ENCODE measurements around the gene ZNF513. TPM values are rescaled to one million over a fixed set of nuclear protein-coding genes. Genes with fewer than 3 reads are reported as not detected.
"Not testable (repeated sequence)": the region's sequence is repeated elsewhere in the genome, so short reads cannot be mapped to it uniquely, and the experiment has no call there.

The ZNF513 gene
- total RNA-seq, 1 experiment from 2014 or later, result 19.2 TPM

GRCh38 chr2:27353762-27354596, 26.6 kb downstream of the ZNF513 start:
- no TSS peak for BruUV-seq (replicated peaks)
- Mint-ChIP-seq H3K9me3 (ENCODE audit: unreplicated experiment) (no peaks in the 10 kb centered on the region), H3K4me1 (ENCODE audit: low read depth, unreplicated experiment) (peaks cover 8% of the 10 kb centered on the region), H3K27me3 (ENCODE audit: insufficient read depth, unreplicated experiment) (no peaks in the 10 kb centered on the region), H3K27ac (ENCODE audit: unreplicated experiment) (no peak overlapping the region), H3K4me3 (ENCODE audit: unreplicated experiment) (peak overlapping the region; percentile 44), H3K36me3 (ENCODE audit: insufficient read depth, unreplicated experiment) (peaks cover 33% of the 10 kb centered on the region)
- Histone ChIP-seq H3K27me3 (replicated peaks; ENCODE audit: control insufficient read depth, insufficient read depth, low read length) (no peaks in the 10 kb centered on the region), H3K9me3 (no peaks in the 10 kb centered on the region), H3K36me3 (ENCODE audit: control insufficient read depth, insufficient read depth, low read length) (no peaks in the 10 kb centered on the region), H3K4me3 (ENCODE audit: low read depth, low read length) (no peak overlapping the region), H3K4me1 (peaks cover 24% of the 10 kb centered on the region)
- DNase-seq, result peak in 1 of 2 experiments; percentile 44
- intact Hi-C loops (cut with micrococcal nuclease; ENCODE audit: unreplicated experiment), result no loop called here
- no peak for TF ChIP-seq CTCF (IDR thresholded peaks at IDR 0.05; ENCODE audit: insufficient read depth in 1 of 2, low read depth in 1 of 2, low read length in 1 of 2, severe bottlenecking in 1 of 2, unreplicated experiment in 1 of 2)
- ChIA-PET POLR2A (interaction anchor here (0.6 to 1.0 kb wide), 4 partner anchors 10 to 75 kb away, joined by 3 to 4 read pairs (median 3); partner anchors contain the start of gene ZNF513), CTCF (interaction anchor here (0.7 to 1.5 kb wide), 3 partner anchors 16 to 88 kb away, joined by 3 to 6 read pairs (median 5); no protein-coding TSS in a partner anchor)

GRCh38 chr2:27353386-27353761, 27.2 kb downstream of the ZNF513 start:
- H3K27me3 ChIP-seq (replicated peaks; ENCODE audit: control insufficient read depth, insufficient read depth, low read length); H3K9me3 ChIP-seq; DNase-seq; BruUV-seq (replicated peaks); H3K9me3 Mint-ChIP-seq (ENCODE audit: unreplicated experiment); H3K27me3 Mint-ChIP-seq (ENCODE audit: insufficient read depth, unreplicated experiment); H3K4me1 Mint-ChIP-seq (ENCODE audit: low read depth, unreplicated experiment); H3K36me3 ChIP-seq (ENCODE audit: control insufficient read depth, insufficient read depth, low read length); H3K27ac Mint-ChIP-seq (ENCODE audit: unreplicated experiment); H3K4me3 ChIP-seq (ENCODE audit: low read depth, low read length); intact Hi-C loops (cut with micrococcal nuclease; ENCODE audit: unreplicated experiment): not testable (repeated sequence)
- Mint-ChIP-seq H3K4me3 (ENCODE audit: unreplicated experiment) (peak overlapping the region; percentile 22), H3K36me3 (ENCODE audit: insufficient read depth, unreplicated experiment) (peaks cover 29% of the 10 kb centered on the region)
- ChIA-PET CTCF (interaction anchor here (0.6 to 1.5 kb wide), 4 partner anchors 10 to 88 kb away, joined by 3 to 6 read pairs (median 4); no protein-coding TSS in a partner anchor), POLR2A (interaction anchor here (0.6 to 1.0 kb wide), 3 partner anchors 10 to 37 kb away, joined by 3 read pairs; partner anchors contain the start of gene ZNF513)
- peaks cover 24% of the 10 kb centered on the region for H3K4me1 ChIP-seq

GRCh38 chr2:27351802-27352598, 28.5 kb downstream of the ZNF513 start:
- H3K36me3 Mint-ChIP-seq (ENCODE audit: insufficient read depth, unreplicated experiment), result peaks cover 32% of the 10 kb centered on the region
- ChIA-PET CTCF (interaction anchor here (0.6 to 0.8 kb wide), 2 partner anchors 17 to 75 kb away, joined by 3 to 6 read pairs; no protein-coding TSS in a partner anchor), POLR2A (interaction anchor here (0.6 kb wide), 1 partner anchor 1446 kb away, joined by 4 read pairs; no protein-coding TSS in a partner anchor)
- no peak for DNase-seq
- BruUV-seq (replicated peaks), result no TSS peak
- H3K4me3 ChIP-seq (ENCODE audit: low read depth, low read length), result no peak overlapping the region
- TF ChIP-seq CTCF (IDR thresholded peaks at IDR 0.05; ENCODE audit: insufficient read depth in 1 of 2, low read depth in 1 of 2, low read length in 1 of 2, severe bottlenecking in 1 of 2, unreplicated experiment in 1 of 2), result no peak
- no peaks in the 10 kb centered on the region for H3K9me3 ChIP-seq
- H3K9me3 Mint-ChIP-seq (ENCODE audit: unreplicated experiment), result no peaks in the 10 kb centered on the region
- no peaks in the 10 kb centered on the region for H3K27me3 ChIP-seq (replicated peaks; ENCODE audit: control insufficient read depth, insufficient read depth, low read length)
- H3K4me1 ChIP-seq, result peaks cover 24% of the 10 kb centered on the region
- no peaks in the 10 kb centered on the region for H3K27me3 Mint-ChIP-seq (ENCODE audit: insufficient read depth, unreplicated experiment)
- no peak overlapping the region for H3K4me3 Mint-ChIP-seq (ENCODE audit: unreplicated experiment)
- no peaks in the 10 kb centered on the region for H3K36me3 ChIP-seq (ENCODE audit: control insufficient read depth, insufficient read depth, low read length)
- H3K27ac Mint-ChIP-seq (ENCODE audit: unreplicated experiment), result no peak overlapping the region
- H3K4me1 Mint-ChIP-seq (ENCODE audit: low read depth, unreplicated experiment), result peaks cover 8% of the 10 kb centered on the region
- intact Hi-C loops (cut with micrococcal nuclease; ENCODE audit: unreplicated experiment), result no loop called here

Data from Caco-2 (cell line).